Astrocyte of the cerebellum (primary cell): ENCODE results near the gene EPAS1.

Experiments used
- DNase-seq: peaks from one replicate; pipeline ENCODE4 v3.0.0-alpha.2; 2011; ENCODE audit warnings: low read depth
- H3K4me3 ChIP-seq: 2 replicates; pipeline ENCODE4 v1.5.1; 2011; ENCODE audit warnings: mild to moderate bottlenecking, low read depth, low read length, moderate library complexity
- in situ Hi-C: cut with HindIII; loops from 2 replicates; pipeline ENCODE4 v1.10.0; 2017; ENCODE audit warnings: low sequenced_read_pairs
- TF ChIP-seq, protein P1 (sequence below): IDR thresholded peaks from 2 replicates; pipeline ENCODE4 v1.5.1; 2012; ENCODE audit warnings: low read length, low read depth, moderate library complexity, mild to moderate bottlenecking; ENCODE audit errors: missing control alignments

EPAS1 gene

DNA sequence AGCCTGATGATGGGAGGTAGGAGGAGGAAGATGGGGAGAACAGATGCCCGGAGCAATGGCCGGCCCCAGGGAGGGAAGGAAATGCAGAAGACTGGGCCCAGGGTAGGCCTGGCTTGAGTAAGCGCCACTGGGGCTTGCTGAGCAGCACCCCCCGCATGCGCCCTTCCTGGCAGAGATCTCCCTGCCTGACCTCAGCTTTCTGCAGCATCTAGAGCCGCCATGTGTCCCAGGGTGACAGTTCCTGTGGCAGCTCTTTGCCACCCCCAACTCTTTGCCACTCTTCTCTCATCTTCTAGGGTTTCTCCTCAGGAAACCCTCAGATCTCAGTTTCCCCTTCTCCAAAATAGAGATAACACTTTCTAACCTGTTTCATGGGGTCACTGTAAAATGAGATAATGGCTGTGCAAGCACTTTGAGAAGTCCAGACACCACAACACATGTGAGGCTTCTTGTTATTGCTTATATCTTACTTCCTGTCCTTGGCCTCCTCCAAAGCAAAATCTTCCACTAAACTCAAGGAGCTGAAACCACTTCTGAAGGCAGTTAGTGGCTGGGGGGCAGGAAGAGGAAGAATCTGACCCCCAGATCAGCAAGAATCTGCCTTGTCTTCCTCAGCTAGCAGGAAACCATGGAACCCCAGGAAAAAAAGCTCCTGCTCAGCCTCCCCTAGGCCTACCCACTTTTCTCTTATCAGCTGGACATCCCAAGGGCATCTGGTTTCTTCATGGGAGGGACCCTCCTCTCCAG, 64.9 kb downstream of the EPAS1 start:
- in situ Hi-C loops = loop anchor here (25.0 kb wide), 1 partner anchor 725 kb away; no protein-coding TSS in a partner anchor
- H3K4me3 ChIP-seq = no peak overlapping the region
- TF ChIP-seq, protein P1, sequence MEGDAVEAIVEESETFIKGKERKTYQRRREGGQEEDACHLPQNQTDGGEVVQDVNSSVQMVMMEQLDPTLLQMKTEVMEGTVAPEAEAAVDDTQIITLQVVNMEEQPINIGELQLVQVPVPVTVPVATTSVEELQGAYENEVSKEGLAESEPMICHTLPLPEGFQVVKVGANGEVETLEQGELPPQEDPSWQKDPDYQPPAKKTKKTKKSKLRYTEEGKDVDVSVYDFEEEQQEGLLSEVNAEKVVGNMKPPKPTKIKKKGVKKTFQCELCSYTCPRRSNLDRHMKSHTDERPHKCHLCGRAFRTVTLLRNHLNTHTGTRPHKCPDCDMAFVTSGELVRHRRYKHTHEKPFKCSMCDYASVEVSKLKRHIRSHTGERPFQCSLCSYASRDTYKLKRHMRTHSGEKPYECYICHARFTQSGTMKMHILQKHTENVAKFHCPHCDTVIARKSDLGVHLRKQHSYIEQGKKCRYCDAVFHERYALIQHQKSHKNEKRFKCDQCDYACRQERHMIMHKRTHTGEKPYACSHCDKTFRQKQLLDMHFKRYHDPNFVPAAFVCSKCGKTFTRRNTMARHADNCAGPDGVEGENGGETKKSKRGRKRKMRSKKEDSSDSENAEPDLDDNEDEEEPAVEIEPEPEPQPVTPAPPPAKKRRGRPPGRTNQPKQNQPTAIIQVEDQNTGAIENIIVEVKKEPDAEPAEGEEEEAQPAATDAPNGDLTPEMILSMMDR = no peak
- DNase-seq = no peak

DNA sequence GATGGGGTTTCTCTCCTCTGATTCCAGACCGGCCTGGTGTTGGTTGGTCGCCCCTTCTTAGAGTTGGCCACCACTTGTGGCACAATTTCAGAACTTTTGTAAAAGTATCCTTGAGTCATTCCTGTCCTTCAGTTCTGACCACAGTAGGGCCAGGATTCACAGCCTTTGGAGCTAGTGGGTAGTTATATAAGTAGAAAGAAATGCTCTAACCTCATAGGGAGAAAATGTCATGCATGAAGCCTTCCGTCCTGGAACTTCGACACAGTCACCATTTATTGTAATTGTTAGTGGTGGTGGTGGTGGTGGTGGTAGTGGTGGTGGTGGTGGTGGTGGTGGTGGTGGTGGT, 65.4 kb downstream of the EPAS1 start:
- in situ Hi-C loops = loop anchor here (25.0 kb wide), 1 partner anchor 725 kb away; no protein-coding TSS in a partner anchor
- DNase-seq = no peak
- TF ChIP-seq, protein P1 = no peak
- no peak overlapping the region for H3K4me3 ChIP-seq

DNA sequence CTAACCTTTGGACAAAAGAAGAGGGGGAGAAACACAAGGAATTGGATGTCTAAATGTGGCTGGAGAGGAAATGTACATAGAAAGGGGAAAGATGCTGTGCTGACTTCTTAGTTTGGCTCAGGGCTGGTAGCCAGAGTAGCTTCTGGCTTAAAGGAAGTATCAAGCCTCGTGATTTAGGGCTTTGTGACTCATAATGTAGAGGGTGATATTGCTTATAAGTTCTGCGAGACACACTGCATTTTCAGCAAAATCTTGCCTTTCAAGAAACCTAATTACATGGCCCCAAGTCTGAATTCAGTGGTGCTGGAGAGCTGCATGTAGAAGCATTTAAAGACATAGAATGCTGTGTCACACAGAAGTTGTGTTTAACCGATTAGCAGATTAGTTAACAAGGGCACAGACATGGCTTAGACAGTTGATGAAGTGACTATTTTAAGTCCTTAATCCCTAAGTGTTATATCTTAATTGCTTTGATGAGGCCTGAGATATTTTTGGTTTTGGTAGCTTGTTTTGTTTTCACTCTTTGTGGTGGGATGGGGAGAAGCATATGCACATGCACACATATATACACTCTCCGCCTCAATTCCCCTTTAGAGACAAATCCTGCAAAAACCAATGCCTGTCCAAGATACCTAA, 66.4 kb downstream of the EPAS1 start:
- DNase-seq = peak; percentile 11
- TF ChIP-seq, protein P1 = no peak
- in situ Hi-C loops = loop anchor here (25.0 kb wide), 1 partner anchor 726 kb away; no protein-coding TSS in a partner anchor
- no peak overlapping the region for H3K4me3 ChIP-seq

- no peak overlapping the region for H3K4me3 ChIP-seq
- in situ Hi-C loops = loop anchor here (25.0 kb wide), 1 partner anchor 728 kb away; no protein-coding TSS in a partner anchor
- peak; percentile 57 for DNase-seq
- TF ChIP-seq, protein P1 = peak; percentile 76
Measured at GRCh38 chr2:46364797-46365457, 67.7 kb downstream of the EPAS1 start.

DNA sequence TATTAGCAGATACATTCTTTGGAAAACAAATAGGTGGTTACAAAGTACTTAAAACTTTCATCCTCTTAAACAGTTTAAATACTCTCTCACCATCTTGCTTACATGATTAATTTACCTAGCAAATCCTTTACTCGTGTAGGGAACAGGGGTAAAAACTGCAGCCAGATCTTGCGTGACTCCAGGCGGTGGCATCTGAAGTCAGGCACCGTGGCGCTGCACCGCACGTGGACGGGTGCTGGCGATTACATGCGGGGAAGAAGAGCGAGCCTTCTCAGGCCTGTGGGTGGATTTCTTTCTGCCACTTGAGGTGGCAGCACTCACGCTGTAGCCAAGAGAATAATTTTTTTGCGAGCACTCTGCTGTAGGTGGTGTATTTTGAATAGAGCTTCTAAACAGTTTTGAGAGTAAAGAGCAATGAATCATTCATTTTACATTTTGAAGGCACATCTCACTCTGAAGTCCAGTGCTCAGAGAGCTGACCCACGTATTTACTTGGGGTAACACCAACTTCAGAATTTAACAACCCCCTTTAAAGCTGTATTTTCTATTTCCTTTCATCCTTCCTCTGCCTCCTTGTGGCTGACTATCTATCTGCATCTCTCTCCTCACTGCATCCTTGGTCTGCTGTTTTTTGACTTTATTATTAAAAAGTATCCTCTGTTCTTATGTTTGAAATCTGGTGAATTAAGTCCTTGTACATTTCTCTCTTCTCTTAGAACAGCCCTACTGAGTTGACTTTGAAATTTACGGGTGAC, 68.9 kb downstream of the EPAS1 start:
- in situ Hi-C loops = loop anchor here (25.0 kb wide), 1 partner anchor 729 kb away; no protein-coding TSS in a partner anchor
- TF ChIP-seq, protein P1 = peak; percentile 75
- no peak for DNase-seq
- no peak overlapping the region for H3K4me3 ChIP-seq

GRCh38 chr2:46366668-46367052, 69.5 kb downstream of the EPAS1 start:
- DNase-seq = no peak
- no peak overlapping the region for H3K4me3 ChIP-seq
- TF ChIP-seq, protein P1 = no peak
- in situ Hi-C loops = loop anchor here (25.0 kb wide), 1 partner anchor 729 kb away; no protein-coding TSS in a partner anchor
